Neuronal stem cell (in vitro differentiated cells): Measurements from ENCODE around the gene KLHL18.
"Not testable (repeated sequence)": the region's sequence is repeated elsewhere in the genome, so short reads cannot be mapped to it uniquely, and the experiment has no call there.

Experiments
- DNase-seq: peaks from one replicate; pipeline ENCODE4 v3.0.0-alpha.2; 2013; ENCODE audit warnings: low spot score
- H2AFZ ChIP-seq: one replicate; pipeline ENCODE4 v1.6.1; 2013; ENCODE audit warnings: mild to moderate bottlenecking, low read length, inconsistent platforms
- H2AK5ac ChIP-seq: 2 replicates; pipeline ENCODE4 v1.6.1; 2013; ENCODE audit warnings: low read depth, mild to moderate bottlenecking, inconsistent platforms, low read length, moderate library complexity, mixed read lengths
- H2BK120ac ChIP-seq: 2 replicates; pipeline ENCODE4 v1.6.1; 2013; ENCODE audit warnings: low read depth, mild to moderate bottlenecking, inconsistent platforms, low read length, moderate library complexity, mixed read lengths
- H2BK12ac ChIP-seq: one replicate; pipeline ENCODE4 v1.6.1; 2013; ENCODE audit warnings: low read length, inconsistent platforms
- H2BK15ac ChIP-seq: 2 replicates; pipeline ENCODE4 v1.6.1; 2013; ENCODE audit warnings: mild to moderate bottlenecking, low read length, inconsistent platforms, mixed read lengths
- H2BK5ac ChIP-seq: one replicate; pipeline ENCODE4 v1.6.1; 2013; ENCODE audit warnings: inconsistent platforms, mild to moderate bottlenecking, low read length, moderate library complexity
- H3K14ac ChIP-seq: one replicate; pipeline ENCODE4 v1.6.1; 2013; ENCODE audit warnings: low read length, inconsistent platforms
- H3K18ac ChIP-seq: 2 replicates; pipeline ENCODE4 v1.6.1; 2013; ENCODE audit warnings: low read length, inconsistent platforms
- H3K23ac ChIP-seq: 2 replicates; pipeline ENCODE4 v1.6.1; 2013; ENCODE audit warnings: low read depth, mild to moderate bottlenecking, mixed read lengths, low read length, inconsistent platforms; ENCODE audit not compliant: poor library complexity
- H3K27ac ChIP-seq: replicated peaks from 3 replicates; pipeline ENCODE4 v1.5.1; 2013; ENCODE audit warnings: low read length, inconsistent platforms
- H3K27me3 ChIP-seq, 3 experiments: 2 replicates each; pipeline ENCODE4 v1.6.1; 2013; ENCODE audit warnings: low read length in 3 of 3, mild to moderate bottlenecking in 2 of 3, inconsistent platforms in 1 of 3, low read depth in 1 of 3, mixed read lengths in 1 of 3, moderate library complexity in 1 of 3; ENCODE audit not compliant: control insufficient read depth in 3 of 3, insufficient read depth in 3 of 3
- H3K36me3 ChIP-seq, 2 donors: replicated peaks in 1 of 2; 2 replicates each; pipeline ENCODE4 v1.6.1; 2013; ENCODE audit warnings: low read length in 2 of 2; ENCODE audit not compliant: control insufficient read depth in 2 of 2, insufficient read depth in 2 of 2
- H3K4ac ChIP-seq: 2 replicates; pipeline ENCODE4 v1.6.1; 2013; ENCODE audit warnings: inconsistent platforms, mild to moderate bottlenecking, low read length, moderate library complexity
- H3K4me1 ChIP-seq, 2 donors: 1 replicate in 1 of 2; 2 replicates in 1 of 2; pipeline ENCODE4 v1.6.1; 2013; ENCODE audit warnings: low read length in 2 of 2, low read depth in 1 of 2; ENCODE audit not compliant: control insufficient read depth in 2 of 2, insufficient read depth in 1 of 2
- H3K4me2 ChIP-seq: one replicate; pipeline ENCODE4 v1.6.1; 2013; ENCODE audit warnings: mild to moderate bottlenecking, low read length, inconsistent platforms; ENCODE audit not compliant: insufficient read depth, poor library complexity, severe bottlenecking
- H3K4me3 ChIP-seq, 2 donors: 2 replicates each; pipeline ENCODE4 v1.5.1; 2013; ENCODE audit warnings: low read length in 2 of 2, mild to moderate bottlenecking in 2 of 2, inconsistent platforms in 1 of 2, moderate library complexity in 1 of 2
- H3K79me1 ChIP-seq: one replicate; pipeline ENCODE4 v1.6.1; 2013; ENCODE audit warnings: low read depth, mild to moderate bottlenecking, inconsistent platforms, low read length, moderate library complexity
- H3K9ac ChIP-seq: one replicate; pipeline ENCODE4 v1.6.1; 2013; ENCODE audit warnings: mild to moderate bottlenecking, low read depth, low read length, inconsistent platforms; ENCODE audit not compliant: poor library complexity
- H3K9me3 ChIP-seq, 2 donors: replicated peaks in 1 of 2; 2 replicates each; pipeline versions ENCODE3 to v1.6.1; 2013; ENCODE audit warnings: low read length in 2 of 2, mild to moderate bottlenecking in 2 of 2, inconsistent platforms in 1 of 2, low read depth in 1 of 2, mixed read lengths in 1 of 2, moderate library complexity in 1 of 2; ENCODE audit not compliant: control insufficient read depth in 2 of 2, insufficient read depth in 1 of 2
- H4K8ac ChIP-seq: one replicate; pipeline ENCODE4 v1.6.1; 2013; ENCODE audit warnings: low read depth, mild to moderate bottlenecking, inconsistent platforms, low read length, moderate library complexity
- H4K91ac ChIP-seq: one replicate; pipeline ENCODE4 v1.6.1; 2013; ENCODE audit warnings: low read length, low read depth, mild to moderate bottlenecking, inconsistent platforms; ENCODE audit not compliant: poor library complexity
- WGBS, 2 donors: extraction: QIAGEN DNeasy Blood & Tissue Kit; methylation state at CpG; one replicate each; pipeline ENCODE4 v1.1.7; 2013; ENCODE audit warnings: missing lambda C conversion rate in 2 of 2, mixed read lengths in 1 of 2; ENCODE audit not compliant: insufficient read length in 2 of 2, insufficient replicate concordance in 1 of 2; ENCODE audit errors: extremely low coverage in 2 of 2; 5-methylcytosine and 5-hydroxymethylcytosine counted together

Gene KLHL18

GRCh38 chr3:47291754-47292420 lies 9.1 kb downstream of the KLHL18 start:
- not testable (repeated sequence) for H3K14ac ChIP-seq, H3K27ac ChIP-seq, H2AFZ ChIP-seq, H4K91ac ChIP-seq, H3K9me3 ChIP-seq, H2BK15ac ChIP-seq, H3K9ac ChIP-seq, H3K79me1 ChIP-seq, H4K8ac ChIP-seq, H2BK5ac ChIP-seq, H3K4me2 ChIP-seq, H2BK12ac ChIP-seq, H3K23ac ChIP-seq, H3K4me1 ChIP-seq, H3K4me3 ChIP-seq, H3K27me3 ChIP-seq, H2BK120ac ChIP-seq, H3K18ac ChIP-seq, H2AK5ac ChIP-seq, H3K4ac ChIP-seq, DNase-seq
- no CpG with 5 or more reads among the region's 9 CpGs for WGBS, 2 donors
- H3K36me3 ChIP-seq: peaks cover 5 to 48% of the 10 kb centered on the region in 2 donors

GRCh38 chr3:47293822-47294221 lies 11.1 kb downstream of the KLHL18 start:
- no peaks in the 10 kb centered on the region for H3K79me1 ChIP-seq
- no peak overlapping the region for H3K9ac ChIP-seq
- no peak overlapping the region for H3K4me2 ChIP-seq
- H2BK12ac ChIP-seq: no peak overlapping the region
- peaks cover 3 to 38% of the 10 kb centered on the region in 2 donors for H3K36me3 ChIP-seq
- H3K18ac ChIP-seq: no peak overlapping the region
- no peaks in the 10 kb centered on the region for H3K27me3 ChIP-seq
- no peak overlapping the region for H2AFZ ChIP-seq
- H2BK5ac ChIP-seq: no peak overlapping the region
- peaks cover 0 to 2% of the 10 kb centered on the region in 2 donors for H3K4me1 ChIP-seq
- H2AK5ac ChIP-seq: no peak overlapping the region
- H3K23ac ChIP-seq: no peak overlapping the region
- no CpG with 5 or more reads among the region's 2 CpGs for WGBS, 2 donors
- H3K4ac ChIP-seq: no peak overlapping the region
- H3K9me3 ChIP-seq: no peaks in the 10 kb centered on the region
- no peak overlapping the region for H4K8ac ChIP-seq
- H3K27ac ChIP-seq: no peak overlapping the region
- no peak overlapping the region for H2BK15ac ChIP-seq
- DNase-seq: no peak
- no peak overlapping the region for H4K91ac ChIP-seq
- H3K14ac ChIP-seq: no peak overlapping the region
- no peak overlapping the region for H2BK120ac ChIP-seq
- no peak overlapping the region for H3K4me3 ChIP-seq

GRCh38 chr3:47294392-47294791 lies 11.6 kb downstream of the KLHL18 start:
- H2BK5ac ChIP-seq: no peak overlapping the region
- H3K4me1 ChIP-seq: peaks cover 0 to 2% of the 10 kb centered on the region in 2 donors
- H3K4me3 ChIP-seq: no peak overlapping the region
- H3K14ac ChIP-seq: no peak overlapping the region
- no peak overlapping the region for H3K4me2 ChIP-seq
- H3K27ac ChIP-seq: no peak overlapping the region
- no peak overlapping the region for H3K23ac ChIP-seq
- no peak overlapping the region for H4K91ac ChIP-seq
- no peaks in the 10 kb centered on the region for H3K27me3 ChIP-seq
- no peak overlapping the region for H3K18ac ChIP-seq
- H2AFZ ChIP-seq: no peak overlapping the region
- H3K4ac ChIP-seq: no peak overlapping the region
- DNase-seq: no peak
- no peaks in the 10 kb centered on the region for H3K79me1 ChIP-seq
- no peaks in the 10 kb centered on the region for H3K9me3 ChIP-seq
- no peak overlapping the region for H2BK15ac ChIP-seq
- WGBS, 2 donors: no CpG with 5 or more reads among the region's 3 CpGs
- no peak overlapping the region for H2BK12ac ChIP-seq
- H3K9ac ChIP-seq: no peak overlapping the region
- no peak overlapping the region for H2BK120ac ChIP-seq
- no peak overlapping the region for H4K8ac ChIP-seq
- H2AK5ac ChIP-seq: no peak overlapping the region
- H3K36me3 ChIP-seq: peaks cover 3 to 33% of the 10 kb centered on the region in 2 donors

GRCh38 chr3:47295322-47295721 lies 12.6 kb downstream of the KLHL18 start:
- Histone ChIP-seq H2BK120ac (no peak overlapping the region), H4K91ac (no peak overlapping the region), H2BK15ac (no peak overlapping the region), H4K8ac (no peak overlapping the region), H3K4ac (no peak overlapping the region), H3K14ac (no peak overlapping the region), H3K23ac (no peak overlapping the region), H3K27ac (no peak overlapping the region), H3K27me3 (no peaks in the 10 kb centered on the region), H3K4me1 (peaks cover 0 to 2% of the 10 kb centered on the region in 2 donors), H3K4me2 (no peak overlapping the region), H2BK12ac (no peak overlapping the region), H3K9me3 (no peaks in the 10 kb centered on the region), H2AFZ (no peak overlapping the region), H3K79me1 (no peaks in the 10 kb centered on the region), H3K9ac (no peak overlapping the region), H3K4me3 (no peak overlapping the region), H3K18ac (no peak overlapping the region), H2BK5ac (no peak overlapping the region), H3K36me3 (peaks cover 3 to 25% of the 10 kb centered on the region in 2 donors), H2AK5ac (no peak overlapping the region)
- DNase-seq: no peak
- no CpG with 5 or more reads among the region's 2 CpGs for WGBS, 2 donors
